NCI-H1930 (cell line): ENCODE measurements around the gene LCP2.
"Not testable (repeated sequence)": the region's sequence is repeated elsewhere in the genome, so short reads cannot be mapped to it uniquely, and the experiment has no call there.

Experiments used
- DNase-seq, 2 experiments: peaks; one replicate each; lab custom pipeline; 2025; lab: John Stamatoyannopoulos, UW

Gene LCP2

DNA sequence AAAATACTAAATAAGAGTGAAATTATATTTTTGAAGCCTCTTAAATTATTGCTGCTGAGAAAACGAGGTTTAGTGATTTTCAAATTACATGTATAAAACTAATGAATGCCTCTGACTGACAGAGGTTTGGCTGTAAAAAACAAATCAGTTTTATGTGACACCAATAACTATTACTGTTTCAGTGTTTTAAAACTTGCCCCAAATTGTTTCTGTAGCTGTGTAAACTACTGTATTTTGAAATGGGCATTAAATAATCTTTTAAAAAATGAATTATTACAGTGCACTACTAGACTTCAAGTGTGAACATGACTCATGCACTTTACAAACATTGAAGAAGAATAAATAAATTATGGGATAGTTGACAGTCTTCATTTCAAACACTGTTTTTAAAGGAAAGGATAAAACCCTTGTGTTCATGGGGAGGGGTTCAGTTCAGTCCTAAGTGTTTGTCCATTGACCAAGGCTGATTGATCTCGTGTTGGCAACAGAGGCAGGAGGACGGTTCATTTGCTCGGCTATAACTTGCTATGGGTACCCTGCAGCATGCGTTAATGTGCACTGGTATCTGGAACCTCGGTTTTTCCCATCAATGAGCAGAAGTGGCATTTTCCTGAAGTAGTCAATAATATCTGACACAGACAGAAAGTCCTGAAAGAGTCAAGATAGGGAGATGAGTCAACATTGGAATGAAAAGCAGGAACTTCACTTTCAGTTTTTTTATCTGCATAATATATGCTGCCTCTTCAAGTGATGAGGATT, 49.2 kb downstream of the LCP2 start:
- no peak for DNase-seq

DNA sequence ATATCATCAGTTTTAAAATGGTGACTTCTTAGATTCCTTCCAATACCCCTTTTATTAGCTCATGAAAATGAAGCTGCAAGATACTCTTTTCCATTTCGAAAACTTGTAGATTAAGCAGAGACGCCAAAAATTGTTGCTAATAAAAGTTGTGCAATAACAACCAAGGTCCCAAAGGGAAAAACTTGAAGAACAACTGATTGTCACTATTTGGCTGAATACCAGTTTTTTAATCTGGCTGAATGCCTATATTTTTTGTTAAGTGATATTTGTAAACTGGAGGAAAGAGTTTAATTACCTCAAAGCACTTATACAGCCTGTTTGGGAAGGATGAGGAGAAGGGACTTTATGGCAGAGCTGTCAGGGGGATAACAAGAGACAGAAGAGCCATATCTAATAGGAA, 50.2 kb downstream of the LCP2 start:
- DNase-seq = no peak

DNA sequence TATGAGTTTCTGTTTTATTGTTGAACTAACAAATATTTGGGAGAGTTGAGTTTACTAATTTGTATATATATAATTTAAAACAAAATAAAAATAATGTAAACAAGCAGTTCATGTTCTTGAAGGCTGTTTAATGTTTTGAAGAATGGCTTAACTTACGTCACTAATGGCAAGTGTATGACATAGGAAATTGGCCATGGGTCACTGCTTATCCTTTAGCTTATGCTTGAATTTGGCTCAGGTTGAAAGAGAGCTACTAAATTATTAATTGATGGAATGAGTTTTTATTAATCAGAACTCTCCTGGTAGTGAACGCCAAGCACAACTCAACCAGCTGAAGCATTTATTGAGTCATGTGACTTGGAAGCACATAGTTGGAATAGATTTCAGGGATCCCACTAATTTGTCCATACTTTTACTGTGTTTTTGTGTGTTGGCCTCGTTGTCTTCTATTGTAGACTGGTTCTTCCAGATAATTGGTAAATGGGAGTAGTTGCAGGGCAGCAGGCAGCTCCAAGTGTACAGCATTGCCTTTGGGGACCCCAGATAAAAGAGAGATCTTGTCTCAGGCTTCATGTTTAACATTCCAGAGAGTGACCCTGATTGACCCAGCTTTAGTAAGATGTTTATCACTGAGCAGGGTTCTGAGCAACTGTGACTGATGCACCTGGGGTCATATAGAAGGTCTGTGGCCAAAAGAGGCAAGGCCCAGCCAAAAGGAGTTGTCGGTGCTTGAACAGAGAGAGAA, 51.3 kb downstream of the LCP2 start:
- DNase-seq = no peak

DNA sequence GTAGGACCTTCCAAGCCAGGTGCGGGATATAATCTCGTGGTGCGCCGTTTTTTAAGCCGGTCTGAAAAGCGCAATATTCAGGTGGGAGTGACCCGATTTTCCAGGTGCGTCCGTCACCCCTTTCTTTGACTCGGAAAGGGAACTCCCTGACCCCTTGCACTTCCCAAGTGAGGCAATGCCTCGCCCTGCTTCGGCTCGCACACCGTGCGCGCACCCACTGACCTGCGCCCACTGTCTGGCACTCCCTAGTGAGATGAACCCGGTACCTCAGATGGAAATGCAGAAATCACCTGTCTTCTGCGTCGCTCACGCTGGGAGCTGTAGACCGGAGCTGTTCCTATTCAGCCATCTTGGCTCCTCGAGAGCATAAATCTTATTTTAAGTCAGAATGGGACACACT, 52.1 kb downstream of the LCP2 start:
- DNase-seq = not testable (repeated sequence)

DNA sequence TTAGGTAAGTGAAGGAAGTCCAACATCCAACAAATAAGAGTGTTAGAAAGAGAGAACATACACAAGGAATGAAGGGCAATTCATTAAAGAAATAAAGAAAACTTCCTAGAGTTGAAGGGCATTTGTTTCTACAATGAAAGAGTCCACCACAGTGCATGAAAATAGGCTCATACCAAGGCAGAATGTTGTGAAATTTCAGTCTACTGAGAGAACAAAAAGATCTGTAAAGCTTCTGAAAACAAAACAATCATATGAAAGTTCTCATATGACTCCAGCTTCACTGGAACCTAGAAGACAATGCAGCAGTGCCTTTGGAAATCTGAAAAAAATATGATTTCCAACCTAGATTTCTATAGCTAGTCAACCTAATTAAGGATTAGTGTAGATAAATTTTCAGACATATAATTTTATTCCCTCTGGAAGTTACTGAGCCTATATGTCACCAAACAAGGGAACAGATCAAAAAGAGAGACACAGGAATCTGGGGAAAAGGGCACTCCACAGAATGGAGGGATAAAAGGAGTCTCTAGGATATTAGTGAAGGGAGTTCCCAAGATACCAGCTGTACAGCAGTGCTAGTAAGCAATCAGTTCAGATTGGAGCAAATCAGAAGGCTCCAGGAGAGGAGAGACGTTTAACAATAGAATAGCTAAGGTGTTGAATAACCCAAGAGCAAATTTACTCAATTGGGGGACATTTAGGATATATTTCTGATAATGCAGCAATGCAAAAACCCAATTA, 59.0 kb downstream of the LCP2 start:
- DNase-seq = no peak

DNA sequence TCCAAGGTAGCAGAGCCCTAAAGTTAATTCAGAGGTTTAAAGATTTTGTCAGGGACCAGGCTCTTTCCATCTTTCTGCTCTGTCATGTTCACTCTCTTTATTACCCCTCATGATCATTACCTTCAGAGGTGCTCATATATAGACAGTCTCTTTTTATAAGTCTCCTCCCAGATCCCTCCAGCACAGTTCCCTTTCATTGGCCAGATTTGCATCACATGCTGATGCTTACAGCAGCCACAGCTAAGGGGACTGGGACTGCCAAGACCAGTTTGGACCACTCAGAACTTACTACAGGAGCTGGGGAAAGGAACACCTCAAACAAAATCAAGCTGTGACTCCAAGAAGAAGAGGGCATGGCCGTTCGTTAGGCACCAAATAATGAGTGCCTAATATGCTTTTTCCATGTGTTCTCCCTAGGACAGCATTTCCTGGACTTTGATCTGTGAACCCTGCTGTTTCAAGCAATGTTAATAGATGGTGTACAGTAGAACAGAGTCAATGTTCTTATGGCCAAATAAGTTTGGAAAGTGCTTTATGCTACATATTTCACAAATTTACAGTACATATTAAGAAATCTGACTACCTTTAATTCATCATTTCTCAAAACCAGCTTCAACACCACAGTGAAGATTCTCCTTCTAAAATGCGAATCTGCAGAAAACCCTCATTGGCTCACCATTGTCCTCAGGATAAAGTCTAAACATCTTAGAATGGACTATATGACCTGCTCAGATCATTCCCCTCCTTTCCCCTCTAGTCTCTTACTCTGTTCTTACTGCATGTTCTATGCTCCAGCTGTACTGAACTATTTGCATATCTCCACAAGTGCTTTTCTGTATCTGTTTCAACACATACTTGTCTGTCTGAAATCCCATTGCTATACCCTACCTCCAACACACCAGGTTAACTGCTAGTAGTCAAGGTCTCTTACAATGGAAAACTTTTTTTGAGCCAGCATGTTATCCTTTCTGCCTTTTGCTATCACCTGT, 61.4 kb downstream of the LCP2 start:
- DNase-seq = no peak

DNA sequence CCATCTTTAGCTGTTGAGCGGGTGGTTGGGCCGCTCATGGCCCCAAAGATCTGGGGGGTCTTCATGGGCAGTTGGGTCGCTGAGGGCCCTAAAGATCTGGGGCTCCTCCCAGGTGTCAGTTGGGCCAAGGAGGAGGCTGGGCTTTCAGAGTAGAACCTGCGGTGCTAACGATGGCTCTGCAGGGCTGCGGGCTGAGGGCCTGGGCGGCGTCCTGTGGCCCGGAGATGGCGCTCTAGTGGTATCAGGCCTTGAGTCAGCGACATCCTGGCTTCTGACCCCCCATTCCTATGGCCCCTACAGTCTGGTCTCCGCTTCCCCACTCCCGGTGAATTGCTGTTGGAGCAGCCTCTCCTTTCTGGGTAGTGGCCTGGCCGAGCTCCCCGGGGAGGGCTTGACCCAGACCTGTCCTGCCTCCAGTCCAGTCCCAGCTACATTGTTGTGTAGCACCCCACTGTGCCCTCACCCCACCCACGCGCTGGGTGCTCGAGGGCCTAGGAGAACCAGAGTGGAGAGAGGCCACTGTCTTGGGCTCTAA, 64.2 kb downstream of the LCP2 start:
- DNase-seq = no peak

DNA sequence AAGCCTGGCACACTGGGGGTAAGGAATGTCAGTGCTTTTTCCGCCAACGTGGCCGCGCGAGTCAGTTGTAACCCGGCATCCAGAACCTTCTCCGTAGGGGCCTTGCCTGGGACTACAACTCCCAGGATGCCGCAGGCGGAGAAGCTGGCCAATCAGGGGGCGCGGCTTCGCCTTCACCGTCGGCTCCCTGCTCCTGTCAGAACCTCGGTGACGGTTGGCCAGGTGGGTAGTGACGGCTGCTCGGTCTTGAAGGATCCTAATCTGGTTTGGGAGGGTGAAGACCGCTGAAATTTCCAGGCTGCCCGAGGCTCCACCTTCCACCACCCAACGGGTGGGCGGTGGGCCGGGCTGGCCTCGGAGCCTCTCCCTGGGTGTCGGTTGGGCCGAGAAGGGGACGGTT, 64.8 kb downstream of the LCP2 start, which contains the start of gene C5orf58:
C5orf58 (plus strand) TSS at position 200 of the 400 bp plus-strand sequence. CDS start 1,992 bp downstream, outside the sequence.
- no peak for DNase-seq

DNA sequence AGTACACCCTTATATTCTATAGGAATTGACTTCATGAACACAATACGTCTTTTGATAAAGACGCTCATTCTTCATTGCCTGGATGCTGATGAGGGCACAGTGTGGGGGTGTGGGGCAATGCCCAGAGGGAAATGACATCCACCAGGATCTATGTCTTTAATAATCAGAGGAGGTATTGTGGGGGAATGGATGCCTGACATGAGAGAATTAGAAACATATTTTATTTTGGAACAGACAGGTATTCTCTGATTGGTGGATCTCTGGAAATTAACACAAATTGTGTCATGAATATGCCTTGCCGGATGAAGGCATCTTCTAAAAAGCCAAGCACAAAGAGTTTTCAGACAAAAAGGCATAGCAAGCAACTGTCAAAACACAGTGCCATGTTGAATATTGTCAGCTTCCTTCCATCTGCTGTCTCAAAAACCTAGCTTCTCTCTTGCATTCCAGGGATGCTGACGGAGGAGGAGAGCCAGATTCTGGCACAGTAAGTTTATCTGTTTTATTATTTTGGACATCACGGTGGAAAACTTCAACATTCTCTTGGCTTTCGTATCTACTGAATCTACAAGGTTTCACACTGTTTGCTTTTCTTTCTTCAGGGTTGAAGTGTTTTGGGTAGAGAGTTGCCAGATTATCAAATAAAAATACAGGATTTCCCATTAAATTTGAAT, 68.7 kb downstream of the LCP2 start:
- DNase-seq = no peak

DNA sequence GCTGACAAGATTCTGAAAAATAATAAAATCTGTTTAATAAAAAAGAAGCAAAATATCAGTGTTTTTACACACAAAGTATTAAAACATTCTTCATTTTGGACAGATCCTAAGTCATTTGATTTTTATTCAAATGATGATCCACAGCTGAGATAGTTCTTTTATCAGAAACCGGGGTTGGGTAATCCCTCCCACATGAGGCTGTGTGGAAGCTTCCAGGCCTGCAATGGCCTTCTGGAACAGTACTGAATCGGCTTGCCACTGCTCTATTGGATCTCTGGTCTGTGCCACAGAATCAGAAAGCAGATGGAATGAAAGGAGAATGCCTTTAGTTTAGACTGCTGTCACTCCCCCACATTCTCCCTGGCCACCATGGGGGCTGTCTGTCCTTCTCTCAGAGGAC, 70.9 kb downstream of the LCP2 start:
- no peak for DNase-seq

DNA sequence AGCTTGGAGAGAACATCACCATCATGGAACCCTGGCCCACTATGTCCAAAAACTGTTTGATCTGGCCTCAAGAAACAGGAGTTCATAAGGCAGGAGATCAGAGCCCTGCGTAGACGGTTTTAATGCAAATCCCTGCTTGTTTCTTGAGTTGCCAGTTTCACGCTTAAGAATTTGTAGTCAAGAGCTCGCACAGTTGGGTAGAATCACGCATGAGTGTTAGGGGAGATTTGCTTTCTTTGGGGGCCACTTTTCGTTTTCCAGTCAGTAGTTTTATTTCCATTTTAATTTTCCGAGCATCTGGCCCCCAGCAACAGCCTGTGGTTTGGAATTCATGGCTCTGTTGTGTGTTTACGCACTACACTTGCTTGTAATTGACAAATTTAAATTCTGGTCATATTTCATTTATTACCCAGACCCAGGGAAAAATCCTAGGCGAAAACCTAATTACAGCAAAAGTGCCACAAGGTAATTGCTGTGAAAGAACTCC, 71.4 kb downstream of the LCP2 start:
- DNase-seq = no peak

DNA sequence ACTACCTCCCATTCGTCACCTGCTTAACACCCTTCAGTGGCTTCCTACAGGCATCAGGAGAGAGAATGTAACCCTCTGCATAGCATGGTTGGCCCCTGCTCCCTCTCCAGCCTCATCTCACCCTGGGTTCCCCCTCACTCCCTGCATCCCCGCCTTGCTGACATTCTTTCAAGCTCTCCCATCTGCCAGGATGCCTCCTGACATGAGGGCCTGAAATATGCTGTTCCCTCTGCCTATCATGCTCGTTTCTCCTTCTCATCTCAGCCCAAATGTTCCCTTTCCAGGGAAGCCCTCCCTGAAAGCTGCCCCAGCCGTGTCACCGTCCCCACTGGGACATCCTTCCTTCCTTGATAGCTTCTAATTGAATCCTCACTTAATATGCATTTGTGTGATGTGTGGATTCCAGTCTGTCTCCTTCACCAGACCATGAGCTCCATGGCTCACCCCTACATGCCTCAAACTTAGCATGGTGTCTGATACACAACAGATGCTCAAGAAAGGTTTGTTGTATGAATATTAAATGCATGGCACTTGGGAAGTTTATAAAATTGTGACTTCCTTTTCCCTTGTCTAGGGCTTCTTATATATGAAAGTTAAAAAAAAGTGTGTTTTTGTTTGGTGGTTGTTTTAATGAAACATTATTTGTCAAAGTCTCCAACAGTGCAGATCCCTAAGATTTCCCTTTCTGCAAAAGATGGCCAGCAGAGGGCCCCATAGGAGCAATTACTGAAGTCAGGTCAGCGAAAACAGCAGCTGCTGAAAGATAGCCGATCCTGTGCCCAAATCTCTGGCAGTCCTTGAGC, 72.0 kb downstream of the LCP2 start:
- peak in 1 of 2 experiments; percentile 9 for DNase-seq

DNA sequence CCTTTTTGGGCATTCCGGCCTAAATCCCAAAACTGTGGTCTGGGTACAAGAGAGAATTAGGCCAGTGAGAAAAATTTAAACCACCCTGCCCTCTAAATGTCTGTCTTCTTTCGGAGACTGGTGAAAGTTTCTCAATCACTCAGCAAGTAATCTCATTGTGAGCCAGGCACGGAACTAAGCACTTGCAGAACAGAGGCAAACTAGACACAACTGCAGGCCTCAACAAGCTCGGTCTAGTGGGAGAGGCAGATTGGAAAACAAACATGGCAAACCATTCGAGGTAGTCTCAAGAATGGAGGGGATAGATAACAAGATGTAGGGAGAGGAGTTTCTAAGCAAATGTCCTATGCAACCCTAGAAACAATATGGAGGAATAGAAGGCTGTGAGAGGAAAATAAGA, 73.7 kb downstream of the LCP2 start:
- no peak for DNase-seq

DNA sequence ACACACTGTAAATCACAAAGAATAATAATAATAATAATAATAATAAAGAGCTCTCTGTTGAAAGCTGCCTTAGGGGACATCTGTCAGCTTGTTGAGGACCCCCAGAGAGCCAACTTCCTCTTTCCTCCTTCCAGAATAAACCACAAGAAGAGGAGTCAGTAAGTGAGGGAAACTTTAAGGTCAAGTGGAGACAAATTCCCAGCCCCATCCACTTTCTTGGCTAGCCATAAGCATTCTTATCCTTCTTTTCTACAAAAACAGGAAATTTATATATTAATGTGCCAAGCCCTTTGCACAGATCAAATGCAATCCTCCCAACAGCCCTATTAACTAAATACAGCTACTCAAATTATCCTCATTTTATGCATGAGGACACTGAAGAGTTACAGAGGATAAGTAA, 74.2 kb downstream of the LCP2 start:
- DNase-seq = no peak

DNA sequence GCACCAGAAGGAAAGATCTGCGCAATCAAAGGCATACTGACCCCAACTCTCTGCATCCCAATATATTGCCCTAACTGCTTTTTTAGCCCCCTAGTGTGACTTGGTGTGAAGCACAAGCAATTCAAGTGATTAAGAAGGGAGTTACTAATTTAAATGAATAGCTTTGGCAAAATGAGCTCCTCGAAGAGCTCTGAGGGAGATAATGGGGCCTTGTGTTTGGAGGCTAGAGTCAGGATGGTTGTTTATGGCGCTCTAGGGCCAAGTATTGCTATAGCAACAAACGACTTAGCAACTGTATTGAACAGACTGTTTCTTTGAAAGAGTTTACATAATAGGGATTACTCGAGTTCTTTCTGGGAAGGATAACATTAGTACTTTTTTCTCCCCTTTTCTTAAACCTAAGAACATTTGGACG, 76.2 kb downstream of the LCP2 start:
- no peak for DNase-seq

DNA sequence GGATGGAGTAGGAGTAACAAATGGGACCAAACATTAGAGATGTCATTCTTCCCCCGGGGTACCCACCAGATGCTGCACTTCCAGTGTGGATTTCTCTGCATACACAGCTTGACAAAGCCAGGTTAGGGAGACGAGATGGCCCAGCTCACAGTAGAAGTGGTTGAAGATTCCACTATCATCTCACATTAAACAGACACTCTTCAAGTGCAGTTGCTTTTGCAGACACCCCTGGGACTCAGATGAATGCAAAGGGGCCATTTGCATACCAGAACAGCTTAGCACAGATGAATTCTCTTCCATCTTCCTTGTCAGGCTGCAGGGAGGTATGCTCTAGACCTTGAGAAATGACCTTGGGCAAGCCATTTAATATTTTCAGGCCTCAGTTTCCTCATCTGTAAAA, 77.4 kb downstream of the LCP2 start:
- DNase-seq = no peak

DNA sequence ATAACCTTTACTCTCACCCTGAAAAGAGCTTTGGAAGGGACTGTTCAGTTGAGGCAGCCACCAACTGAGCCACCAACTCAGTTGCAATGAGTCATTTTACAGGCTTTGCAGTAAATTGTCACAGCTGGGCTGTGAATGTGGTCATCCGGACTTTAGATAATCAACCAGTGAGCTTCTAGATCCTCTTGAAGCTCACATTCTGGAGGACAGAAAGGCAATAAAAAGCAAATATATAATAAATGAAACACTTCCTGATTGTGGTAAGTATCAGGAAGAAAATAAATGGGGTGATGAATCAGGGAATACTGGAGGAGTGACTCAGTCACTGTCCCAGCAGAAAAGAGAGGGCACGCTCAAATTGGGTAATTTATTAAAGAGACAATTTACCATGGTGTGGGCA, 78.0 kb downstream of the LCP2 start:
- DNase-seq = no peak

DNA sequence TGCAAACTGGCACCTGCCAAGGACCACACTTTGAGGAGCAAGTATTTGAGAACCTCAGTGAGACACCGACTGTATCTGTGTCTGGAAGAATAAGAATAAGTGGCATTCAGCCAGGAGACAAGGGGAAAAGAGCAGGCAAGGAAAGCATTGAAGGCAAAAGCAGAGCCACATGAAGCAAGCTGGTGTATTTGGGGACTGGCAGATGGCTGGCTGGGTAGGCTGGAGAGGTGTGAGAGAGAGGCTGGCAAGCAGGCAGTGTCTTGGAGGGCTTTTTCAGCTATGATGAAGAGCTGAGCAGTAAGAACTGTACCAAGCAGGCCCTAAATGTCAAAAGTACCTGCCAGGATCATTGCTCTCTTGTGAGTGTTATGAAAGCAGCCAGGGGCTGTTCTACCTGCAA, 78.9 kb downstream of the LCP2 start:
- DNase-seq = no peak

DNA sequence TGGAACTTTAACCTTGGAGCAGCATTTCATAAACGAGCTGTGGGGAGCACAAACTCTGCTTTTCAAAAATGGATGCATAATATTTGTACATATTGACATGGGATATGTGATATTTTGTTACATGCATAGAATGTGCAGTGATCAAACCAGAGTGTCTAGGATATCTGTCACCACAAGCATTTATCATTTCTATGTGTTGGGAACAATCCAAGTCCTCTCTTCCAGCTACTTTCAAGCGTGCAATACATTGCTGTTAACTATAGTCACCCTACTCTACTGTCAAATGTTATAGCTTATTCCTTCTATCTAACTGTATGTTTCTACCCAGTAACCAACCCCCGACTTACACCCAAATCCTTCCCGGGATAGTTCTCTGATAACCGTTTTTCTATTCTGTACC, 79.7 kb downstream of the LCP2 start:
- no peak for DNase-seq
